NOMO-1 (cell line): Measurements from ENCODE around the gene RPH3AL.
"Not testable (repeated sequence)": the region's sequence is repeated elsewhere in the genome, so short reads cannot be mapped to it uniquely, and the experiment has no call there.

Experiments used
- DNase-seq, 2 experiments: peaks; one replicate each; lab custom pipeline; 2025; ENCODE audit not compliant: unreplicated experiment in 2 of 2; lab: John Stamatoyannopoulos, UW

The RPH3AL gene

GRCh38 chr17:206941-207560 lies 145.6 kb downstream of the RPH3AL start:
- no peak for DNase-seq

GRCh38 chr17:206484-206883 lies 146.1 kb downstream of the RPH3AL start:
- not testable (repeated sequence) for DNase-seq

GRCh38 chr17:205817-206216 lies 146.8 kb downstream of the RPH3AL start:
- no peak for DNase-seq

- DNase-seq = no peak
Observed at GRCh38 chr17:205148-205669, 147.4 kb downstream of the RPH3AL start.

- DNase-seq = no peak
Observed at GRCh38 chr17:204427-205147, 148.0 kb downstream of the RPH3AL start.

GRCh38 chr17:202501-202951 lies 150.1 kb downstream of the RPH3AL start:
- no peak for DNase-seq

- DNase-seq = not testable (repeated sequence)
Observed at GRCh38 chr17:201736-202135, 150.9 kb downstream of the RPH3AL start.

GRCh38 chr17:201257-201656 lies 151.3 kb downstream of the RPH3AL start:
- DNase-seq = not testable (repeated sequence)

- no peak for DNase-seq
Observed at GRCh38 chr17:200586-200985, 152.0 kb downstream of the RPH3AL start.

GRCh38 chr17:199806-200545 lies 152.6 kb downstream of the RPH3AL start:
- no peak for DNase-seq

- no peak for DNase-seq
Observed at GRCh38 chr17:199191-199604, 153.4 kb downstream of the RPH3AL start.

GRCh38 chr17:198225-198624 lies 154.4 kb downstream of the RPH3AL start:
- not testable (repeated sequence) for DNase-seq

GRCh38 chr17:197352-197751 lies 155.3 kb downstream of the RPH3AL start:
- no peak for DNase-seq

- DNase-seq = peak; percentile 38 to 56
Observed at GRCh38 chr17:194828-195602, 157.6 kb downstream of the RPH3AL start.

GRCh38 chr17:193841-194806 lies 158.5 kb downstream of the RPH3AL start:
- DNase-seq = no peak

GRCh38 chr17:193426-193810 lies 159.2 kb downstream of the RPH3AL start:
- DNase-seq = no peak

- DNase-seq = no peak
Observed at GRCh38 chr17:192666-193425, 159.8 kb downstream of the RPH3AL start.

- no peak for DNase-seq
Observed at GRCh38 chr17:189444-189843, 163.2 kb downstream of the RPH3AL start.

GRCh38 chr17:187130-187529 lies 165.5 kb downstream of the RPH3AL start:
- DNase-seq = no peak
